NCI-H2227 (cell line): ENCODE data around the gene ARRDC3.
"Not testable (repeated sequence)": the region's sequence is repeated elsewhere in the genome, so short reads cannot be mapped to it uniquely, and the experiment has no call there.

ENCODE experiments used
- DNase-seq: peaks from one replicate; lab custom pipeline; 2025; ENCODE audit not compliant: unreplicated experiment; lab: John Stamatoyannopoulos, UW

Gene ARRDC3

GRCh38 chr5:91383027-91383955 lies at the start of gene ARRDC3:
Gene ARRDC3, minus strand, starts transcription at chr5:91383317. Its CDS starts 225 bp downstream, at chr5:91383092.
- DNase-seq = peak; percentile 95

GRCh38 chr5:91430949-91431348 lies 47.8 kb upstream of the ARRDC3 start:
- no peak for DNase-seq

- DNase-seq = no peak
Observed at GRCh38 chr5:91424638-91425436, 41.7 kb upstream of the ARRDC3 start.

GRCh38 chr5:91423871-91424270 lies 40.8 kb upstream of the ARRDC3 start:
- DNase-seq = no peak

GRCh38 chr5:91420879-91421278 lies 37.8 kb upstream of the ARRDC3 start:
- no peak for DNase-seq

- DNase-seq = peak; percentile 44
Observed at GRCh38 chr5:91419571-91420537, 36.7 kb upstream of the ARRDC3 start.

GRCh38 chr5:91419136-91419535 lies 36.0 kb upstream of the ARRDC3 start:
- no peak for DNase-seq

GRCh38 chr5:91418158-91418557 lies 35.0 kb upstream of the ARRDC3 start:
- DNase-seq = no peak

GRCh38 chr5:91417219-91417618 lies 34.1 kb upstream of the ARRDC3 start:
- no peak for DNase-seq

GRCh38 chr5:91416491-91416890 lies 33.4 kb upstream of the ARRDC3 start:
- DNase-seq = no peak

GRCh38 chr5:91409304-91409703 lies 26.2 kb upstream of the ARRDC3 start:
- DNase-seq = no peak

- DNase-seq = no peak
Observed at GRCh38 chr5:91408710-91409109, 25.6 kb upstream of the ARRDC3 start.

GRCh38 chr5:91407204-91407603 lies 24.1 kb upstream of the ARRDC3 start:
- no peak for DNase-seq

GRCh38 chr5:91403438-91403837 lies 20.3 kb upstream of the ARRDC3 start:
- DNase-seq = no peak

GRCh38 chr5:91401175-91401574 lies 18.1 kb upstream of the ARRDC3 start:
- DNase-seq = no peak

GRCh38 chr5:91397791-91398190 lies 14.7 kb upstream of the ARRDC3 start:
- no peak for DNase-seq

GRCh38 chr5:91390268-91390667 lies 7.2 kb upstream of the ARRDC3 start:
- no peak for DNase-seq

- DNase-seq = not testable (repeated sequence)
Observed at GRCh38 chr5:91389555-91389954, 6.4 kb upstream of the ARRDC3 start.

GRCh38 chr5:91388362-91388761 lies 5.2 kb upstream of the ARRDC3 start:
- DNase-seq = no peak

- DNase-seq = no peak
Observed at GRCh38 chr5:91386120-91386519, 3.0 kb upstream of the ARRDC3 start.

- DNase-seq = not testable (repeated sequence)
Observed at GRCh38 chr5:91385596-91385995, 2.5 kb upstream of the ARRDC3 start.
